Suprapubic skin (tissue), 4 donors: Measurements from ENCODE around the gene ZNF423. TPM values are rescaled to one million over a fixed set of nuclear protein-coding genes. Genes with fewer than 3 reads are reported as not detected.

Experiments
- DNase-seq, 2 donors: peaks; one replicate each; pipeline ENCODE4 v3.0.0-alpha.2; 2019; ENCODE audit warnings: low spot score in 2 of 2
- H3K27ac ChIP-seq: fragments of 200-600 bp; sonication (generic); one replicate; pipeline ENCODE4 v1.5.1; 2019
- H3K27me3 ChIP-seq: fragments of 200-600 bp; sonication (generic); one replicate; pipeline ENCODE4 v1.5.1; 2019
- H3K36me3 ChIP-seq: fragments of 200-600 bp; sonication (generic); one replicate; pipeline ENCODE4 v1.5.1; 2019
- H3K4me1 ChIP-seq: fragments of 200-600 bp; sonication (generic); one replicate; pipeline ENCODE4 v1.5.1; 2019
- H3K4me3 ChIP-seq: fragments of 200-600 bp; sonication (generic); one replicate; pipeline ENCODE4 v1.5.1; 2019; ENCODE audit warnings: mild to moderate bottlenecking
- H3K9me3 ChIP-seq: fragments of 200-600 bp; sonication (generic); one replicate; pipeline ENCODE4 v1.5.1; 2019
- EP300 ChIP-seq: sonication (generic); formaldehyde crosslinking; IDR thresholded peaks from one replicate; pipeline ENCODE4 v1.6.1; 2017; ENCODE audit warnings: antibody characterized with exemption
- POLR2A ChIP-seq, 2 donors: fragments of 450-650 bp; IDR thresholded peaks; one replicate each; pipeline ENCODE4 v1.6.1; 2017; ENCODE audit warnings: antibody characterized with exemption in 2 of 2, mild to moderate bottlenecking in 2 of 2, moderate library complexity in 2 of 2
- POLR2AphosphoS5 ChIP-seq, 3 donors: sonication (generic); formaldehyde crosslinking; IDR thresholded peaks; one replicate each; pipeline ENCODE4 v1.6.1; 2017; ENCODE audit warnings: antibody characterized with exemption in 3 of 3
- WGBS: methylation state at CpG from one replicate; pipeline ENCODE4 v1.1.5; 2018; 5-methylcytosine and 5-hydroxymethylcytosine counted together
- total RNA-seq, 4 donors: library from RNA; depleted of rRNA; stranded (reverse); fragments of >200 nt; gene quantifications; one replicate each; pipeline ENCODE4 v1.1.0, GENCODE V29; 2016
- TF ChIP-seq, protein P1 (sequence below), 2 donors: fragments of 200-600 bp in 1 of 2; fragments of 450-650 bp in 1 of 2; sonication (generic) in 1 of 2; IDR thresholded peaks; one replicate each; pipeline ENCODE4 v1.5.1; 2016 to 2019; ENCODE audit warnings: antibody characterized with exemption in 2 of 2, mild to moderate bottlenecking in 1 of 2, moderate library complexity in 1 of 2

The ZNF423 gene
- total RNA-seq, 4 donors from 2014 or later = 1.3 to 5.3 (median 1.9) TPM

DNA sequence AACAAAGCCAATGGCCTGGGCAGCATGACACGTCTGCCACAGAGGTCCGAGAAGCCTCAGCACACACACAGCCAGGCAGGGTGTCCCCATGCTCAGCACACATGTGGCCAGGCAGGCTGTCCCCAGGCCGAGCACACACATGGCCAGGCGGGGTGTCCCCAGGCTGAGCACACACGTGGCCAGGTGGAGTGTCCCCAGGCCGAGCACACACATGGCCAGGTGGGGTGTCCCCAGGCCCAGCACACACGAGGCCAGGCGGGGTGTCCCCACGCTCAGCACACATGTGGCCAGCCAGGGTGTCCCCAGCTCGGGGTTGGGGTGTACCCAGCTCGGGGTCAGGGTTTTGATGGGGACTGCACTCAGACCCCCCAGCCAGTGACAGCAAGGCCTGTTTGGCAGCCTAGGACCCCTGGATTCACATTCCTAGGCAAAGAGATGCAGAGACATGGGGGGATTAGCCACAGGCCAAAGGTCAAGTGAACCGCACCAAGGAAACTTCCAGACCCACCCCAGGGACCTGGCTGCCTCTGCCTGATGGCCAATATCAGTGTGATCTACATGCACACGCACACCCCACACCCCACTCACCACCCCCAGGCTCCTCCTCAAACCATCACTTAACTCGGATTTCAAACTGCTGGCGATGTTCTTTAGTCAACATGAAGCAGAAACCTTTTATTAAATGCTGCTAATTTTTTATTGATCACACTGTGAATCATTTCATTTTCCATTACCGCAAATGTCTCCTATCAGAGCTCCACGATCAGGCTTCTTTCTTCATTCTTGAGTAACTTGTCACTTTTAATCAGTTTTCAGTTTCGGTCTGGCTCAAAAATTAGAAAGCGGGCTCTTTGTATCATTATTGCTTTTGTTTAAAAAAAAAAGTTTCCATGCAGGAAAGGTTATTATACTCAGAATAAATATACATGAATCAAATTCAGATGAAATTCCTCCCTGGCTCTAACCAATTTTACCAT is 111.4 kb downstream of the ZNF423 start:
- Histone ChIP-seq H3K27me3 (no peaks in the 10 kb centered on the region), H3K9me3 (no peaks in the 10 kb centered on the region), H3K4me1 (peaks cover 1% of the 10 kb centered on the region), H3K27ac (no peak overlapping the region), H3K4me3 (no peak overlapping the region), H3K36me3 (no peaks in the 10 kb centered on the region)
- TF ChIP-seq POLR2A (IDR thresholded peaks at IDR 0.05) (no peak), EP300 (no peak), POLR2AphosphoS5 (IDR thresholded peaks at IDR 0.05) (no peak)
- TF ChIP-seq, protein P1, sequence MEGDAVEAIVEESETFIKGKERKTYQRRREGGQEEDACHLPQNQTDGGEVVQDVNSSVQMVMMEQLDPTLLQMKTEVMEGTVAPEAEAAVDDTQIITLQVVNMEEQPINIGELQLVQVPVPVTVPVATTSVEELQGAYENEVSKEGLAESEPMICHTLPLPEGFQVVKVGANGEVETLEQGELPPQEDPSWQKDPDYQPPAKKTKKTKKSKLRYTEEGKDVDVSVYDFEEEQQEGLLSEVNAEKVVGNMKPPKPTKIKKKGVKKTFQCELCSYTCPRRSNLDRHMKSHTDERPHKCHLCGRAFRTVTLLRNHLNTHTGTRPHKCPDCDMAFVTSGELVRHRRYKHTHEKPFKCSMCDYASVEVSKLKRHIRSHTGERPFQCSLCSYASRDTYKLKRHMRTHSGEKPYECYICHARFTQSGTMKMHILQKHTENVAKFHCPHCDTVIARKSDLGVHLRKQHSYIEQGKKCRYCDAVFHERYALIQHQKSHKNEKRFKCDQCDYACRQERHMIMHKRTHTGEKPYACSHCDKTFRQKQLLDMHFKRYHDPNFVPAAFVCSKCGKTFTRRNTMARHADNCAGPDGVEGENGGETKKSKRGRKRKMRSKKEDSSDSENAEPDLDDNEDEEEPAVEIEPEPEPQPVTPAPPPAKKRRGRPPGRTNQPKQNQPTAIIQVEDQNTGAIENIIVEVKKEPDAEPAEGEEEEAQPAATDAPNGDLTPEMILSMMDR (IDR thresholded peaks at IDR 0.05) = no peak
- WGBS = 82% methylated on average over 8 of the region's 19 CpGs
- DNase-seq = no peak

DNA sequence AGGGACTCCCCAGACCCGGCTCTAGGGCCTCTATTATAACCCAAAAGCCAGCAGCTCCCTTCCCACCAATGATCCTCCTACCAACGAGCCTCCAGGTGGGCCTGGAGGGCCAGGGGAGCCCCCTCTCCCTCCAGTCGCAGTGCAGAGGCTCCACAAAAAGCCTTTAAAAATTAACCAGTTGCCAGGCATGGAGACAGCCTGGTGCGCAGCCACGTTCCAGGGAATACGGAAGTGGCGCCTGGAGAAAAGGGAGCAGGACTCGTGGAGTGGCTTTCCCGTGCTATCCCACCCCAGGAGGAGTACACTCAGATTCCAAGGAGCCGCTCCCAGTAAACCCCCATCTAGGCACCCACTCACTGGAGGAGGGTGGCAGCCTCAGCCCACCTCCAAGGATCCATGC is 112.3 kb downstream of the ZNF423 start:
- 93% methylated on average over 7 of the region's 10 CpGs for WGBS
- TF ChIP-seq EP300 (no peak), POLR2AphosphoS5 (IDR thresholded peaks at IDR 0.05) (no peak)
- TF ChIP-seq, protein P1 (IDR thresholded peaks at IDR 0.05) = no peak
- no peaks in the 10 kb centered on the region for H3K27me3 ChIP-seq
- DNase-seq = no peak
- no peak overlapping the region for H3K27ac ChIP-seq
- no peaks in the 10 kb centered on the region for H3K36me3 ChIP-seq
- H3K4me3 ChIP-seq = no peak overlapping the region
- H3K9me3 ChIP-seq = no peaks in the 10 kb centered on the region
- no peaks in the 10 kb centered on the region for H3K4me1 ChIP-seq

- Histone ChIP-seq H3K4me1 (no peaks in the 10 kb centered on the region), H3K27me3 (no peaks in the 10 kb centered on the region), H3K36me3 (no peaks in the 10 kb centered on the region), H3K9me3 (no peaks in the 10 kb centered on the region), H3K4me3 (no peak overlapping the region), H3K27ac (no peak overlapping the region)
- TF ChIP-seq, protein P1 (IDR thresholded peaks at IDR 0.05) = no peak
- no peak for TF ChIP-seq POLR2A (IDR thresholded peaks at IDR 0.05)
- no peak for TF ChIP-seq POLR2AphosphoS5 (IDR thresholded peaks at IDR 0.05)
- TF ChIP-seq EP300 = no peak
- no peak for DNase-seq
- WGBS = 94% methylated on average over 4 of the region's 4 CpGs
Measured at GRCh38 chr16:49743203-49743464, 112.8 kb downstream of the ZNF423 start.

DNA sequence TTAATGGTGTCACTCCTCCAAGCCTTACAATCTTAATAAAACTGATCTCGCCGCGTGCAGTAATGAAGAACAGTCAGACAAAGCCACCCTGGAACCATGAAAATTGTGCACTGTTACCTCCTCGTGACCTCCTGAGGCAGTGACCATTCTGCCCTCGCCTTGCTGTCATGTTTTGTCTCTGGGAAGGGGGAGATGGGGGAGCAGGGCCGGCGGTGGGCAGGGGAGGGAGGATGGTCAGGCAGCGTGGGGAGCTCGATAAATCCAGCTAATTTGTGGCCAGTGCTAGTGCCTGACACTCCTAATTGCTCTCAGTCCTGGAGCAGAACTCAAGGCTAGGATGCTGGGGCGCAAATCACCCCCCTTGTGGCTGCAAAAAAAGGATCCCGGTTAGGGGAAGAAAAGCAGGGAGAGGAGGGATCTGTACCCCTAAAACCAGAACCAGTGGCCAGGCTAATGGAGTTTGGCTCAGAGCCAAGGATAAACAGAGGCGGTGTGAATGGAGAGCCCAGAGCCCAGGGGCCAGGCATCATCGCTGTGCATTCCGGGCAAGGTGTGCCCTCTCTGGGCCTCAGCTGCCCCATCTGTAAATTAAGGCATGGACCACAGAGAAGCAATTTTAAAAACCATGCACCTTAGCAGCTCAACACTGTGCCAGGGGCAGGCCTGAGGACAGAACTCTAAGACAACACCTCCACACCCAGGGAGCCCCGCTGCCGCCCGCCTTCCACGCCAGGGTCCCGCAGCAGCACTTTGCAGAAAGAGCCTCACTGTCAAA is 113.3 kb downstream of the ZNF423 start:
- Histone ChIP-seq H3K4me1 (no peaks in the 10 kb centered on the region), H3K36me3 (no peaks in the 10 kb centered on the region), H3K9me3 (no peaks in the 10 kb centered on the region), H3K27me3 (no peaks in the 10 kb centered on the region), H3K4me3 (no peak overlapping the region), H3K27ac (no peak overlapping the region)
- DNase-seq = no peak
- 77% methylated on average over 14 of the region's 19 CpGs for WGBS
- TF ChIP-seq EP300 (no peak), POLR2AphosphoS5 (IDR thresholded peaks at IDR 0.05) (no peak), POLR2A (IDR thresholded peaks at IDR 0.05) (no peak)
- TF ChIP-seq, protein P1 (IDR thresholded peaks at IDR 0.05) = no peak

DNA sequence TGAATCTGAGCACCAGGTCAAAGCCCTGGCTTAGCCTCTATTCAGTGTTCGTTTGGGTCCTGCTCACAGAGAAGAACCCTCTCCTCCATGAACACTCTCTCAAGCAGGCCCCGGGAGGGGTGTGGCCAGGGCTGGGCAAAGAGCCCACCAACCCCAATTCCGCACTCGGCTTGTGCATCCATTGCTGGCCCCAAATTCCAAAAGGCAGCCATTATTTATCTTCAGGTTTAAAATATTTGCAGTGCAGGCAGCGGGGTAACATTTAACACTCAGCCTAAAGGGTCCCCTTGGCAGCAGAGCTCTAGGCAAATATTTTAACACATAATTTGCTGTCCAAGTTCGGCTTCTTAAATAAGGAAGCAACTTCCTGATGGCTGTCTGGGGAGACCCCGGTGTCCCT is 115.7 kb downstream of the ZNF423 start:
- Histone ChIP-seq H3K27ac (no peak overlapping the region), H3K4me1 (no peaks in the 10 kb centered on the region), H3K36me3 (no peaks in the 10 kb centered on the region), H3K9me3 (no peaks in the 10 kb centered on the region), H3K27me3 (no peaks in the 10 kb centered on the region), H3K4me3 (no peak overlapping the region)
- DNase-seq = no peak
- TF ChIP-seq POLR2AphosphoS5 (IDR thresholded peaks at IDR 0.05) = no peak
- TF ChIP-seq, protein P1 (IDR thresholded peaks at IDR 0.05) = no peak
- TF ChIP-seq POLR2A (IDR thresholded peaks at IDR 0.05) = no peak
- no peak for TF ChIP-seq EP300
- 66% methylated on average over 4 of the region's 7 CpGs for WGBS
